T-helper 9 cell (primary cell): Measurements from ENCODE around the gene RRP7A.
"Not testable (repeated sequence)": the region's sequence is repeated elsewhere in the genome, so short reads cannot be mapped to it uniquely, and the experiment has no call there.

Experiments used
- DNase-seq: peaks from one replicate; pipeline ENCODE4 v3.0.0-alpha.2; 2020
- total RNA-seq, 2 donors: gene quantifications; one replicate each; lab custom pipeline; 2026; lab: John Stamatoyannopoulos, UW

RRP7A gene, protein sequence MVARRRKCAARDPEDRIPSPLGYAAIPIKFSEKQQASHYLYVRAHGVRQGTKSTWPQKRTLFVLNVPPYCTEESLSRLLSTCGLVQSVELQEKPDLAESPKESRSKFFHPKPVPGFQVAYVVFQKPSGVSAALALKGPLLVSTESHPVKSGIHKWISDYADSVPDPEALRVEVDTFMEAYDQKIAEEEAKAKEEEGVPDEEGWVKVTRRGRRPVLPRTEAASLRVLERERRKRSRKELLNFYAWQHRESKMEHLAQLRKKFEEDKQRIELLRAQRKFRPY
- total RNA-seq = 110 to 122 reads per million in 2 donors

DNA sequence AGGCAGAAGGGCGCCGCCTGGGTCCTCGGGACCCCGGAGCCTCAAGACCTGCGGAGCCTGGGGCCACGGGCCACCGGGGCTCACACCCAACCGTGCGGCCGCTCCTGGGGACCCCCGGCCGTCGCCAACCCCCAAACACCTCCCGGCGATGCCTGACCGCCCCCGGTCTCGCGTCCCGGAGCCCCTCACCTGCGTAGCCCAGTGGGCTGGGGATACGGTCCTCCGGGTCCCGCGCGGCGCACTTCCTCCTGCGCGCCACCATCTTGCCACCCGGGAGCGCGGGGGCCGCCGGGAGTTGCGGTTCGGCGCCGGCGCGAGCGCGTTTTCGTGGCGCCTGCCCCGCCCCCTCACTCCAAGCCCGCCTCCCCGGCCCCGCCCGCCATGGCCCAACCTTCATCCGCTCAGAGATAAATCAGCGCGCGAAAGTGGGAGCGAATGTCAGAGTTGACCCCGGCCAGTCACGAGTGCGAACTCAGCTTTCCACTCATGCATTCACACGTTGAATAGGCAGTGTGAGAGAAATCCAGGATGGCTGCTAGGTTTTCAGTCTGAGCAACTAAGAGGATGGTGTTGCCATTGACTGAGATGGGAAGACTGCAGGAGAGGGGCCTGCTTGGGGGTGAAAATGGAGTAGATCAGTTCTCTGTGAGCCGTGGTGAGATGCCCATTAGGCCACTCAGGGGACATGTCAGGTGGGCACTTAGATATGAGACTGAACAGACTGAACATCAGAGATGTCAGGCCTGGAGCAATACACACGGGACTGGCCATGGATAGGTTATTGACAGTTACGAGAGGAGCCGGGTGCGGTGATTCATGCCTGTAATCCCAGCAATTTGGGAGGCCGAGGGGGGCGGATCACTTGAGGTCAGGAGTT lies at the start of gene RRP7A:
RRP7A (minus strand) TSS at position 272 of the 877 bp plus-strand sequence; CDS start at position 262, 10 bp downstream.
- DNase-seq = peak; percentile 83

DNA sequence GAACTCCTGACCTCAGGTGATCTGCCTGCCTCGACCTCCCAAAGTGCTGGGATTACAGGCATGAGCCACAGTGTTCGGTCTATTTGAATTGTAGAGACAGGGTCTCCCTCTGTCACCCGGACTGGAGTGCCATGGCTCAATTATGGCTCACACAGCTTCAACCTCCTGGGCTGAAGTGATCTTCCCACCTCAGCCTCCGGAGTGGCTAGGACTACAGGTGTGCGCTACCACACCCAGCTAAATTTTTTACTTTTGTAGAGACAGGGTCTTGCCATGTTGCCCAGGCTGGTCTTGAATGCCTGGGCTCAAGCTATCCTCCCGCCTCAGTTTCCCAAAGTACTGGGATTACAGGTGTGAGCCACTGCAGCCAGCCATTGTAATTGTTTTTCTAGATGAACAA lies 48.4 kb upstream of the RRP7A start:
- DNase-seq = not testable (repeated sequence)

- no peak for DNase-seq
Measured at GRCh38 chr22:42565956-42566355, 46.4 kb upstream of the RRP7A start.

DNA sequence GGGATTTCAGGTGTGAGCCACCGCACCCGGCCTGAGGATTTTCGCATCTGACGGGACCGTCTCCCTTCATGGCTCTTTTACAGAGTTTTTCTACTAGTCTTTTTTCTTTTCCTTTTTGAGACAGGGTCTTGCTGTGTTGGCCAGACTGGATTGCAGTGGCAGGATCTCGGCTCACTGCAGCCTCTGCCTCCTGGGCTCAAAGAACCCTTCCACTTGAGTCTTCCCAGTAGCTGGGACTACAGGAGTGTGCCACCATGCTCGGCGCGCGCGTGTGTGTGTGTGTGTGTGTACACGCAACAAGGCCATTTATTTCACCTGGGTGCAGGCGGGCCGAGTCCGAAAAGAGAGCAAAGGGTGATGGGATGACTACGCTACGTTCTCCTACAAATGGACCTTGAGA lies 45.1 kb upstream of the RRP7A start:
- DNase-seq = no peak

DNA sequence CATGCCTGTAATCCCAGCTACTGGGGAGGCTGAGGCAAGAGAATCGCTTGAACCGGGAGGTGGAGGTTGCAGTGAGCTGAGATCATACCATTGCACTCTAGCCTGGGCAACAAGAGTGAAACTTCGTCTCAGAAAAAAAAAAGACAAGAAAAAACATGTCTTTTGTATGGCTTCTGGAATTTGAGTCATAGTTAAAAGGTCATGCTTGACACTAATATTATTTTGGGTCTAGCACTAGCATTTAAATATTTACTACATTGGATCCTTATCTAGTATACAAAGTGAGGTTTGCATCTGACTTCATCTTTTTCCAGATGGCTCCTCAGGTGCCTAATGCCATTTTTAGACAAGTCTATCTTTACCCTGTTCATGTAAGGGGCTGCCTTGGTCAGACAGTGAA lies 44.3 kb upstream of the RRP7A start:
- not testable (repeated sequence) for DNase-seq

- DNase-seq = no peak
Measured at GRCh38 chr22:42562684-42563083, 43.1 kb upstream of the RRP7A start.

- DNase-seq = no peak
Measured at GRCh38 chr22:42562279-42562678, 42.7 kb upstream of the RRP7A start.

DNA sequence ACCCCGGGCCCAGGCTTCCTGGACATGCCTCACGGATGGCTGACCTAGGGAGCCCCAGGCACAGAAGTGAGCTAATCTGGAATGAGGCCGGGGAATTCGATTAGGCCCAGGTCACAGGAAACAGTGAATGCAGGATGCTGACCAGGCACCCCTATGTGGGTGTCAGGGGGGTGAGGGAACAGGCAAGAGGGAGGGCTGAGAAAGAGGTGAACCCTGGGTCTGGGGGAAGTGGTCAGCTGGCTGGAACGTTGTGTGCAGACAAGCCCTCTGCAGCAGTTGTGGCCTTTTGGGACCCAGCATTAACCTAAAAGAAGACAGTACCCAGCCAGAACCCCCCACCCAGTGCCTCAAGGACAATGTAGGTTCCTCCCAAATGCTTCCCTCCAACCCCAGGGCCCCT lies 42.3 kb upstream of the RRP7A start:
- no peak for DNase-seq

DNA sequence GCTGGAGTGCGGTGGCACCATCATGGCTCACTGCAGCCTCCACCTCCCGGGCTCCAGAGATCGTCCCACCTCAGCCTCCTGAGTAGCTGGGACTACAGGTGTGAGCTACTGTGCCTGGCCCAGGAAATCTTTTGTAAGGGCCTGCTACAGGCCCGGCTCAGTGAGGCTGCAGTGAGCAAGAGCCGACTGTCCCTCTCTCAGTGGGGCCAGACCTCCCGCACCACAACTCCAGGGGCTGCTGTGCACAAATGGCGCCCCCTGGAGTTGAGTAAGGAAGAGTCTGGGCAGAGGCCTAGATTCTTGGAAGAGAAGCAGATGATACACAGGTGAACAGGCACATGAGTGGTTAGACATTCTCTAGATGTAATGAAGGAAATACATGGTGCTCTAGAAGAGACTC lies 41.2 kb upstream of the RRP7A start:
- no peak for DNase-seq

DNA sequence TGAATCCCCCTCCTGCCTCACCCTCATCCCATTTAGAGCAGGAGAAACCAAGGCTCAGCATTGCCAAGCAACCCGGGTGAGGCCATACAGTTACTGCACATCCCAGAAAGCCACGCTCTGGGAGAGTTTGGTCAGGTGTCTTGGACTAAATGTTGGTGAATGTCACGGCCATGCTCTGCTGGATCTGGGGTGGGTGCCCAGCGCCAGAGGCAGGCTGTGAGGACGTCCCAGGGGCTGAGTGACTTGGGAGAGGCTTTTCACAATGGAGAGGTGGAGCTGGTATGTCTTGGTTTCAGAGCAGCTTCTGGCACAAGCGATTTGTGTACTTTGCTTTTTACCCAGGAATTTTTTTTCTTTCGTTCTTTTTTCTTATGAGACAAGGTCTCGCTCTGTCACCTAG lies 40.8 kb upstream of the RRP7A start:
- DNase-seq = no peak

- DNase-seq = peak; percentile 77
Measured at GRCh38 chr22:42553475-42554361, 34.1 kb upstream of the RRP7A start, which contains the start of gene SERHL2. TSS of gene SERHL2 (plus strand) at chr22:42553956. CDS start at chr22:42554021, 65 bp downstream.

- DNase-seq = not testable (repeated sequence)
Measured at GRCh38 chr22:42552294-42552647, 32.7 kb upstream of the RRP7A start.

DNA sequence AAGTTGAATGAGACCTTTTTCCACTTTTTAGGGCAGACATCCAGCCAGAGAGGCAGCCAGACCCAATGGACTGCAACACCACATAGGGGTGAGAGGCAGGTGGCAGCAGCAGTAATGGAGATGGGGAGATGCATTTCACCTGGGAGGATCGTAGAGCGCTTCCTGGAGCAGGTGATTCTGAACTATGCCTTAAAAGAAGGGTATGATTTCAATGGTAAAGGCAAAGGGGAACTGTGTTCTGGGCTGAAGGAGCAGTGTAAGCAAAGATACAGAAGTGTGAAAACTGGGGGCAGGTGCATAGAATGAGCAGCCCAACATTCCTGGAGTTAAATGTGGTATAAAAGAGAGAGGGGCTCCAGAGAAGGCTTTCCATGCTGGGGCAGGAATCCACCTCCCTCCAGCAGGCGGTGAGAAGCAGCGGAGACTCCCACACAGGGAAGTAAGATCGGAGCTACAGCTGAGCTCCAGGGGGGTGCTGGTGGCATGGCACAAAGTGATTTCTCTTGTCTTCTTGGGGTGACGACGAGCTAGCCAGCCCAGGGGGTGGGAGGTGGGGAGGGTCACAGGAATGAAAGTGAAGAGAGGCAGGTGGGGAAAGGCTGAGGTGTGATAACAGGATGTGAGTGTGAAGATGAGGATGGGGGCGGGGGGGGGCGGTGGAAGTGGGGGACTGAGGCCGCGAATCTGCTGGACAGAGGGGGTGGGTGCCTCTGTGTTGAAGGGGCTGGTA lies 29.9 kb upstream of the RRP7A start:
- DNase-seq = no peak

DNA sequence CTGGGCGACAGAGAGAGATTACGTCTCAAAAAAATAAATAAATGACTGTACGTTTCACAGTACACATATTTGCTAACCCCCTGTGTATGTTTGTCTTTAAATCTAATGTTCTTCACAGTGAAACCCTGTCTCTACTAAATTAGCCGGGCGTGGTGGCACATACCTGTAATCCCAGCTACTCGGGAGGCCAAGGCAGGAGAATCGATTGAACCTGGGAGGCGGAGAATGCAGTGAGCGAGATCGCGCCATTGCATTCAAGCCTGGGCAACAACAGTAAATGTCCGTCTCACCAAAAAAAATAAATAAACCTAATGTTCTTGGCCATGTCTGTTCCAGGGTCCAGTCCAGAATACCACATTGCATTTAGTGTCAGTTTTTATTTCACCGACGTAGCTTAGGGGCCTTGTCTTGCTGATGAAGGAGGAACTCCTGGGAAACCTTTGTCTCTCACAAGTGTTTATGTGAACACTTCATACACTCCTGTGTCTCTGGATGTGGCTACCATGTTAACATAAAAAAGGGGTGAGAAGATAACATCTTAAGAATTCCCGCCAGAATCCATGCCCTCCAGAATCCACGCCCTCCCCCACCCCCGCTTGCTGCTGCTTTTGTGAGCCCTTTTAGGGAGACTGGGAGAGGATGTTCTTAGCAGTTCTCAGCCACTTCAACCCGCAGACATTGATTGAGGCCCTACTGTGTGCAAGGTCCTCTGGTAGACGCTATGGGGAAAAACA lies 29.2 kb upstream of the RRP7A start:
- no peak for DNase-seq

DNA sequence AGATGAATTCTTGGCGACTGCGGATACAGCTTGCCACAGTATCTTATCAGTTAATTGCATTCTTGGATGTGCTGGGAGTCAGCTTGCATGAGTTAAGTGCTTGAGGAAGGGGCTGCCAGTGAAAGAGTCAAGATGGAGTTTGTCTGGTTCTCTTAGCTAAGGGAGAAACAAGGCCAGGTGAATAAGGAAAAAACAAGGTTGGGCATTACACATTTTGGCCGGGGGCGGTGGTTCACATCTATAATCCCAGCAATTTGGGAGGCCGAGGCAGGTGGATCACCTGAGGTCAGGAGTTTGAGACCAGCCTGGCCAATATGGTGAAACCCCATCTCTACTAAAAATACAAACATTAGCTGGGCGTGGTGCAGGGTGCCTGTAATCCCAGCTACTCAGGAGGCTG lies 28.5 kb upstream of the RRP7A start:
- DNase-seq = not testable (repeated sequence)

GRCh38 chr22:42547562-42547961 lies 28.0 kb upstream of the RRP7A start:
- no peak for DNase-seq

GRCh38 chr22:42544686-42545085 lies 25.1 kb upstream of the RRP7A start:
- DNase-seq = no peak

- not testable (repeated sequence) for DNase-seq
Measured at GRCh38 chr22:42539236-42539771, 19.7 kb upstream of the RRP7A start.

GRCh38 chr22:42537199-42537831 lies 17.7 kb upstream of the RRP7A start:
- not testable (repeated sequence) for DNase-seq

GRCh38 chr22:42536634-42537033 lies 17.0 kb upstream of the RRP7A start:
- not testable (repeated sequence) for DNase-seq

DNA sequence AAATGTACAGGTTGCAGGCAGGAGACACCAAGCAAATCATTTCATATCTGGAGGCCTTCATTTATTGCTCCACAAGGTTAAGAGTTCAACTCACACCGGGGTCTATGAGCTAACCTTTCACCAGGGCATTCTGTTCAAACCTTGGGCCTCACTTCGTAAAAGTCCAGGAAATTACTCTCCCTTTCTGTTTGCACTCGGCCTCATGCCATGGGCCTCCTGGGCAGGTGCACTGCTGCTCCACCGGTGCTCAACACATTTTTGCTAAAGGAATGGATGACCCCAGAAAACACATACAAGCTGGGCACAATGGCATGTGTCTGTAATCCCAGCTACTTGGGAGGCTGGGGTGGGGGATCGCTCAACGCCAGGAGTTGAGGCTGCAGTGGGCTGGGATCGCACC lies 16.6 kb upstream of the RRP7A start:
- no peak for DNase-seq
